Body of pancreas (tissue), 4 donors: Measurements from ENCODE around the gene ABCC4. TPM values are rescaled to one million over a fixed set of nuclear protein-coding genes. Genes with fewer than 3 reads are reported as not detected.
A peak's percentile ranks its signal among the peaks of the same experiment; 100 is the strongest.

Experiments used
- ATAC-seq: fragments of 150-250 bp; one replicate; pipeline ENCODE4 v1.9.1; 2016
- DNase-seq, 4 donors: peaks; one replicate each; pipeline ENCODE4 v3.0.0-alpha.2; 2019
- H3K27ac ChIP-seq, 4 donors: fragments of 200-600 bp; sonication (generic); 1 replicate in 3 of 4; 2 replicates in 1 of 4; pipeline versions ENCODE4 v1.5.1 to v1.6.1; 2016 to 2019; ENCODE audit warnings: mild to moderate bottlenecking in 1 of 4, mixed read lengths in 1 of 4, moderate library complexity in 1 of 4
- H3K27me3 ChIP-seq, 2 donors: fragments of 200-600 bp; sonication (generic); one replicate each; pipeline ENCODE4 v1.6.0; 2016; ENCODE audit warnings: mild to moderate bottlenecking in 1 of 2
- H3K36me3 ChIP-seq, 2 donors: fragments of 200-600 bp; sonication (generic); replicated peaks in 1 of 2; 2 replicates each; pipeline ENCODE4 v1.5.1; 2016; ENCODE audit warnings: low read depth in 2 of 2; ENCODE audit not compliant: insufficient read depth in 1 of 2
- H3K4me1 ChIP-seq: fragments of 200-600 bp; sonication (generic); one replicate; pipeline ENCODE4 v1.6.0; 2016
- H3K4me3 ChIP-seq, 2 donors: fragments of 200-600 bp; sonication (generic); 1 replicate in 1 of 2; 2 replicates in 1 of 2; pipeline ENCODE4 v1.5.1; 2016 to 2019
- H3K9me3 ChIP-seq, 3 donors: fragments of 200-600 bp; sonication (generic); 1 replicate in 2 of 3; 2 replicates in 1 of 3; pipeline ENCODE4 v1.5.1; 2016
- POLR2A ChIP-seq, 3 donors: fragments of 450-650 bp; IDR thresholded peaks; one replicate each; pipeline ENCODE4 v1.6.1; 2016; ENCODE audit warnings: antibody characterized with exemption in 3 of 3, mild to moderate bottlenecking in 2 of 3
- whole genome bisulfite sequencing, 2 donors: methylation state at CpG; one replicate each; pipeline ENCODE4 v1.1.5; 2017; 5-methylcytosine and 5-hydroxymethylcytosine counted together
- intact Hi-C: fragments of 100-400 bp; cut with DNase I; formaldehyde crosslinking; loops from one replicate; pipeline ENCODE4 v1.15.1; 2023
- total RNA-seq, 2 donors: library from RNA; depleted of rRNA; stranded (reverse); fragments of >200 nt; gene quantifications; one replicate each; pipeline ENCODE4 v1.1.0, GENCODE V29; 2016
- TF ChIP-seq, protein P1 (sequence below), 7 experiments: fragments of 450-650 bp in 4 of 7; fragments of 200-600 bp in 3 of 7; sonication (generic) in 3 of 7; IDR thresholded peaks; one replicate each; pipeline ENCODE4 v1.5.1; 2016 to 2019; ENCODE audit warnings: antibody characterized with exemption in 7 of 7

ABCC4 gene
- total RNA-seq, 2 donors from 2014 or later = 5.4 to 6.6 TPM

DNA sequence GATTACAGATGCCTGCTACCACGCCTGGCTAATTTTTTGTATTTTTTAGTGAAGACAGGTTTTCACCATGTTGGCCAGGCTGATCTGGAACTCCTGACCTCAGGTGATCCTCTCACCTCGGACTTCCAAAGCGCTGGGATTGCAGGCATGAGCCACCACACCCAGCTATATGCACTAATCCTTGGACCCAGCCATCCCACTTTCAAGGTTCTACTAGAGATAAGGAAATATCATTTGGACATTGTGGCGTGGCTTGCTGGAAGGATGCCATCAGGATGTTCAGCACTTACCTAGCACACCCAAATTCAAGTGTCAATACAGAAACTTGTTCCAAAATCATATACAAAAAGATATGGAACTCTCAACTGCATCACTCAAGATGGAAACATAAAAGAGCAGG is 136.4 kb downstream of the ABCC4 start:
- H3K36me3 ChIP-seq = no peaks in the 10 kb centered on the region
- 82 to 91% methylated on average over 4 of the region's 4 CpGs for WGBS, 2 donors
- H3K9me3 ChIP-seq = no peaks in the 10 kb centered on the region
- no peaks in the 10 kb centered on the region for H3K27me3 ChIP-seq
- intact Hi-C loops = no loop called here
- TF ChIP-seq POLR2A (IDR thresholded peaks at IDR 0.05) = no peak
- TF ChIP-seq, protein P1, sequence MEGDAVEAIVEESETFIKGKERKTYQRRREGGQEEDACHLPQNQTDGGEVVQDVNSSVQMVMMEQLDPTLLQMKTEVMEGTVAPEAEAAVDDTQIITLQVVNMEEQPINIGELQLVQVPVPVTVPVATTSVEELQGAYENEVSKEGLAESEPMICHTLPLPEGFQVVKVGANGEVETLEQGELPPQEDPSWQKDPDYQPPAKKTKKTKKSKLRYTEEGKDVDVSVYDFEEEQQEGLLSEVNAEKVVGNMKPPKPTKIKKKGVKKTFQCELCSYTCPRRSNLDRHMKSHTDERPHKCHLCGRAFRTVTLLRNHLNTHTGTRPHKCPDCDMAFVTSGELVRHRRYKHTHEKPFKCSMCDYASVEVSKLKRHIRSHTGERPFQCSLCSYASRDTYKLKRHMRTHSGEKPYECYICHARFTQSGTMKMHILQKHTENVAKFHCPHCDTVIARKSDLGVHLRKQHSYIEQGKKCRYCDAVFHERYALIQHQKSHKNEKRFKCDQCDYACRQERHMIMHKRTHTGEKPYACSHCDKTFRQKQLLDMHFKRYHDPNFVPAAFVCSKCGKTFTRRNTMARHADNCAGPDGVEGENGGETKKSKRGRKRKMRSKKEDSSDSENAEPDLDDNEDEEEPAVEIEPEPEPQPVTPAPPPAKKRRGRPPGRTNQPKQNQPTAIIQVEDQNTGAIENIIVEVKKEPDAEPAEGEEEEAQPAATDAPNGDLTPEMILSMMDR (IDR thresholded peaks at IDR 0.05) = no peak
- DNase-seq (no peak), ATAC-seq (no peak)
- H3K4me3 ChIP-seq = no peak overlapping the region
- no peak overlapping the region for H3K27ac ChIP-seq
- no peaks in the 10 kb centered on the region for H3K4me1 ChIP-seq

DNA sequence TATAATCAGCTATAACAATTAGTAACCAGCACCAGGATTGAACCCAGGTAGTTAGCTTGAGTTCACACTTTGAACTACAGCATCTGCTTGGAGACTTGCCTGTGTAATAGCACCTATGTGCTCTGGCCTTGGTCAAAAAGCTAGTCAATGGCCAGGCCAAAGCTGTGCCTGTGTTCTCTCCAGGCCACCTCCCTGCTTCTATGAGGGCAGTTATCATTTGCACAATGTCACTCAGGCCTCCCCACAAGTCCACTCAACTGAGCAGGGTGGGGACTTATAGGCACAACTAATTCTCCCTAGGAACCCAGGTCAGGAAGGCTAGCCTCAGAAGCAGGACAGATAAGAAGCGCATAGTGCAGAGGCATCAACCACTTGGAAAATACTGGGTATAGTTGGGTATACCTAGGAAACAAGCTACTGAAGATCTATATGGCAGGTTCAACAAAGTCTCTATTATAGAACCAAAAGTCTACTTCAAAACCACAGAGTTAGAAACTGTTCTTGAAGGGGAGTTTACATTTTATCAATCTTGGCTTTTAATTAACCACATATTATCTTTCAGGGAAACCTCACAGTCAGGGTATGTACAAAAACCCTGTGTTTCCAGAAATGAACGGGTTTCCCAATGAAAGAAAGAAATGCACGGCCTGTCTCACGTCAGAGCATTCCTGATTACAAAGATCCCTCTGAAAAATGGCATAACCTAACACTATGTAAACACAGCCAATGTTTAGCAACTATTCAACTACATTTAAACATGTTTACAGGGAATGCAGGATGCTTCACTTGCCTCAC is 140.9 kb downstream of the ABCC4 start:
- intact Hi-C loops = no loop called here
- no peak overlapping the region for H3K27ac ChIP-seq
- no peaks in the 10 kb centered on the region for H3K36me3 ChIP-seq
- no peaks in the 10 kb centered on the region for H3K4me1 ChIP-seq
- DNase-seq (no peak), ATAC-seq (no peak)
- H3K27me3 ChIP-seq = no peaks in the 10 kb centered on the region
- TF ChIP-seq POLR2A (IDR thresholded peaks at IDR 0.05) = no peak
- TF ChIP-seq, protein P1 (IDR thresholded peaks at IDR 0.05) = no peak
- no peaks in the 10 kb centered on the region for H3K9me3 ChIP-seq
- 37 to 50% methylated on average over 4 of the region's 4 CpGs for WGBS, 2 donors
- H3K4me3 ChIP-seq = no peak overlapping the region

DNA sequence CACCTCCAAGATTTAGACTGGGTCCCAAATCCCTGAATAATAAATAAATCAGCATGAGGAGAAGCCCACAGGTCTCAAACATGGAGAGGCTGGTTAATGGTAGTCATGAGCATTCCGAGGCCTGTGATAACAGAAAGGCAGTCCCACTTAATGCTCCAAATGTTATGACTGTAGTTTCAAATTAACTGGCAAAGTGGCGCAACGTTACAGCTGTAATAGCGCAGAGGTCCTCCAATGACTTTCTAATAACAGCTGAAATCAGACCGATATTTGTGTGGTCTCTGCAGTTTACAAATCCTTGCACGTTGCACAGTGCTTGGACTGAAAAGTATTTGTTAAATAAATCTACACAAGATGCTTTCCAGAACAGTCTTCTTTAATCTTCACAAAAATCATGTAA is 141.8 kb downstream of the ABCC4 start:
- no peak for ATAC-seq
- Histone ChIP-seq H3K9me3 (no peaks in the 10 kb centered on the region), H3K4me3 (no peak overlapping the region), H3K27ac (no peak overlapping the region), H3K4me1 (no peaks in the 10 kb centered on the region), H3K27me3 (no peaks in the 10 kb centered on the region), H3K36me3 (no peaks in the 10 kb centered on the region)
- DNase-seq = no peak
- TF ChIP-seq, protein P1 (IDR thresholded peaks at IDR 0.05) = no peak
- no peak for TF ChIP-seq POLR2A (IDR thresholded peaks at IDR 0.05)
- intact Hi-C loops = no loop called here
- WGBS, 2 donors = 93 to 95% methylated on average over 6 of the region's 6 CpGs

DNA sequence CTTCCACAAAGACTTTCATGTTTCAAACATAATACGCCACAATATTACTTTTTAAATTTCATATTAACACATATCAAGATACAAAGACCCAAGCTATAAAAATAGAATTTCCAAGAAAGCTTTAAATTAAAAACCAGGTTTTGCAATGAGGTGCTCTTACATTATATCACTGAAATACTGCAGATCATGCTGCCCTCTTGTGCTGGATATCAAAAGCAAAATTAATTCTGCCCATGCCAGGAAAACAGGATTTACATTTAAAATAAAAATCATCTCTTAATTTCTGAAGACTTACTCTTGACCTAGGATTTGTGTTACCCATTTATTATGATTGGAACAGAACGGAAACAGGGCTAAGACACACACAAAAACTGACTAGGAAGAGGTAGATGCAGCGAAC is 145.0 kb downstream of the ABCC4 start:
- no peaks in the 10 kb centered on the region for H3K27me3 ChIP-seq
- H3K27ac ChIP-seq = no peak overlapping the region
- H3K9me3 ChIP-seq = no peaks in the 10 kb centered on the region
- intact Hi-C loops = no loop called here
- DNase-seq (no peak), ATAC-seq (no peak)
- H3K4me3 ChIP-seq = no peak overlapping the region
- TF ChIP-seq, protein P1 (IDR thresholded peaks at IDR 0.05) = peak in 6 of 7 experiments; percentile 8 to 43 (median 36)
- TF ChIP-seq POLR2A (IDR thresholded peaks at IDR 0.05) = no peak
- H3K4me1 ChIP-seq = no peaks in the 10 kb centered on the region
- no peaks in the 10 kb centered on the region for H3K36me3 ChIP-seq
- WGBS, 2 donors = 78 to 81% methylated on average over 3 of the region's 3 CpGs

DNA sequence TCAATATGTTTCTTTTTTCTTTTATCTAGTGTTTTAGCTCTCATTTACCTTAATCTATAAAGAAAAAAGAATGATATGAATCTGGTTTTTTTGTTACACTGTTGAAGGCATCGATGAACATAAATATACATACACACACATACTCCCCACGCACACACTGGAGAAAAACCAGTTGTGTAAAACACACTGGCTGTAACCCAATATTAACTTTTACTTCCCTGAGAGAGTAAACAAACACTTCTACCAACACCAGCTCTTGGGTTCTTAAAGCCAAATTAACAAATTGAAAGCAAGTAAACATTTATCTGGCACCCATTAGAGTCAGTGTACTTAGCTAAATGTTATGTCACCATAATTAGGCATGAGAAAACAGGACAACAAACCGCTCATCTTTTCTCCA is 145.7 kb downstream of the ABCC4 start:
- DNase-seq = no peak
- intact Hi-C loops = no loop called here
- WGBS, 2 donors = 38 to 39% methylated on average over 3 of the region's 3 CpGs
- ATAC-seq = no peak
- no peaks in the 10 kb centered on the region for H3K4me1 ChIP-seq
- no peak for TF ChIP-seq POLR2A (IDR thresholded peaks at IDR 0.05)
- no peak overlapping the region for H3K4me3 ChIP-seq
- H3K27me3 ChIP-seq = no peaks in the 10 kb centered on the region
- H3K27ac ChIP-seq = no peak overlapping the region
- no peaks in the 10 kb centered on the region for H3K36me3 ChIP-seq
- no peaks in the 10 kb centered on the region for H3K9me3 ChIP-seq
